Lower lobe of right lung (tissue), 2 donors: ENCODE data around the gene FYB1. TPM values are rescaled to one million over a fixed set of nuclear protein-coding genes. Genes with fewer than 3 reads are reported as not detected.
"Not testable (repeated sequence)": the region's sequence is repeated elsewhere in the genome, so short reads cannot be mapped to it uniquely, and the experiment has no call there.

Source experiments
- ATAC-seq, 2 donors: fragments of 200-7000 bp; cut with Tn5 transposase; one replicate each; pipeline ENCODE4 v1.9.1; 2020 to 2022; ENCODE audit warnings: mild to moderate bottlenecking in 2 of 2, moderate library complexity in 2 of 2
- DNase-seq: peaks from one replicate; pipeline ENCODE4 v3.0.0-alpha.2; 2020
- H3K27ac ChIP-seq: fragments of 200-600 bp; one replicate; pipeline ENCODE4 v1.8.0; 2022
- H3K27me3 ChIP-seq: fragments of 200-600 bp; one replicate; pipeline ENCODE4 v1.8.0; 2022; ENCODE audit warnings: low read depth
- H3K36me3 ChIP-seq: fragments of 200-600 bp; one replicate; pipeline ENCODE4 v1.8.0; 2022; ENCODE audit warnings: mild to moderate bottlenecking
- H3K4me1 ChIP-seq: fragments of 200-600 bp; one replicate; pipeline ENCODE4 v1.8.0; 2022
- H3K4me3 ChIP-seq: fragments of 200-600 bp; one replicate; pipeline ENCODE4 v1.8.0; 2022; ENCODE audit warnings: mild to moderate bottlenecking
- H3K9me3 ChIP-seq: fragments of 200-600 bp; one replicate; pipeline ENCODE4 v1.8.0; 2022
- CTCF ChIP-seq: fragments of 200-600 bp; IDR thresholded peaks from one replicate; pipeline ENCODE4 v1.8.0; 2022; ENCODE audit warnings: antibody characterized with exemption, mild to moderate bottlenecking
- intact Hi-C: fragments of 100-400 bp; cut with DNase I; formaldehyde crosslinking; loops from one replicate; pipeline ENCODE4 v1.11.0; 2022
- total RNA-seq: library from RNA; stranded (reverse); fragmentation: NEBNext Ultra II Directional; extraction: Animal tissue kit (Norgen Biotek cat#: 25700); gene quantifications from one replicate; pipeline ENCODE4 v1.2.1, GENCODE V29; 2021
- donor health status: DM: no; HTN: yes; CAD: no; lungs with severe emphysema.

FYB1 gene
- total RNA-seq, 1 donor from 2014 or later: 51.0 TPM

GRCh38 chr5:39235648-39236047 is 16.3 kb upstream of the FYB1 start:
- TF ChIP-seq CTCF: no peak
- Histone ChIP-seq H3K27me3 (no peaks in the 10 kb centered on the region), H3K4me3 (no peak overlapping the region), H3K27ac (no peak overlapping the region), H3K9me3 (no peaks in the 10 kb centered on the region), H3K36me3 (no peaks in the 10 kb centered on the region), H3K4me1 (no peaks in the 10 kb centered on the region)
- no peak for DNase-seq
- intact Hi-C loops: no loop called here
- no peak for ATAC-seq

- H3K9me3 ChIP-seq, intact Hi-C loops, ATAC-seq: not testable (repeated sequence)
Observed at GRCh38 chr5:39234494-39234893, 15.1 kb upstream of the FYB1 start.

GRCh38 chr5:39233783-39234182 is 14.4 kb upstream of the FYB1 start:
- Histone ChIP-seq H3K9me3 (no peaks in the 10 kb centered on the region), H3K4me3 (no peak overlapping the region), H3K4me1 (no peaks in the 10 kb centered on the region), H3K36me3 (no peaks in the 10 kb centered on the region), H3K27ac (no peak overlapping the region), H3K27me3 (no peaks in the 10 kb centered on the region)
- DNase-seq (no peak), ATAC-seq (no peak)
- intact Hi-C loops: no loop called here
- no peak for TF ChIP-seq CTCF

More at GRCh38 chr5:39234494-39234893, 15.1 kb upstream of the FYB1 start:
- not testable (repeated sequence) for H3K27me3 ChIP-seq, DNase-seq, H3K27ac ChIP-seq, H3K4me3 ChIP-seq, H3K36me3 ChIP-seq, H3K4me1 ChIP-seq

GRCh38 chr5:39231705-39232525 is 12.6 kb upstream of the FYB1 start:
- H3K36me3 ChIP-seq: no peaks in the 10 kb centered on the region
- no peaks in the 10 kb centered on the region for H3K4me1 ChIP-seq
- TF ChIP-seq CTCF: no peak
- DNase-seq: no peak
- ATAC-seq: no peak
- H3K4me3 ChIP-seq: no peak overlapping the region
- intact Hi-C loops: no loop called here
- no peak overlapping the region for H3K27ac ChIP-seq
- no peaks in the 10 kb centered on the region for H3K27me3 ChIP-seq
- H3K9me3 ChIP-seq: no peaks in the 10 kb centered on the region

- H3K27ac ChIP-seq: no peak overlapping the region
- no peaks in the 10 kb centered on the region for H3K27me3 ChIP-seq
- ATAC-seq (no peak), DNase-seq (no peak)
- H3K4me1 ChIP-seq: no peaks in the 10 kb centered on the region
- H3K9me3 ChIP-seq: no peaks in the 10 kb centered on the region
- no peaks in the 10 kb centered on the region for H3K36me3 ChIP-seq
- intact Hi-C loops: loop anchor here (10.0 kb wide), 1 partner anchor 336 kb away; no protein-coding TSS in a partner anchor
- H3K4me3 ChIP-seq: no peak overlapping the region
- TF ChIP-seq CTCF: no peak
Observed at GRCh38 chr5:39228596-39228995, 9.2 kb upstream of the FYB1 start.

GRCh38 chr5:39226558-39226957 is 7.2 kb upstream of the FYB1 start:
- no peak for TF ChIP-seq CTCF
- no peaks in the 10 kb centered on the region for H3K27me3 ChIP-seq
- H3K27ac ChIP-seq: no peak overlapping the region
- ATAC-seq: no peak
- no peak for DNase-seq
- intact Hi-C loops: loop anchor here (10.0 kb wide), 1 partner anchor 338 kb away; no protein-coding TSS in a partner anchor
- no peaks in the 10 kb centered on the region for H3K36me3 ChIP-seq
- no peaks in the 10 kb centered on the region for H3K4me1 ChIP-seq
- H3K4me3 ChIP-seq: no peak overlapping the region
- no peaks in the 10 kb centered on the region for H3K9me3 ChIP-seq
